ENCODE data around the gene PCSK5.

Gene PCSK5

DNA sequence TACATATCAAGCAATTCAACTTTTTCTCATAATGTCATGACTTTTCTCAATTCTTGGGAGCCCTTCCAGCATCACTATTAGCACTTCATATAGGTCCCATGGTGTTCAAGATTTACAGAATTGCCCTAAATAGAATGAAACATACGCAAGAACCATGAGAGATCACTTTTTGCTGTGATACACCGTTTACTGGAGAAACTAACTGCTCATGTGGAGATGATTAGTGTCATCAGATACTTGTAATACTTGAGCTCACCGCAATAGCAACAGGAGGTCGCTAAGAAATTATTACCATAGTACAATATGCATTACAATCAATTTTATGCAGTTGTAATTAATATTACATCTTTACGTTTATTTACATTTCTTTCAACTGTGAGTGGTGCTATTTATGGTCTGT, 4.8 kb upstream of the PCSK5 start:
- H3K79me1 ChIP-seq (replicated peaks; ENCODE audit: low read length, poor library complexity, severe bottlenecking) = no peaks in the 10 kb centered on the region
- H3K4me3 ChIP-seq (ENCODE audit: insufficient read depth in 1 of 2, low read depth in 1 of 2, low read length in 2 of 2) = no peak overlapping the region
- H4K8ac ChIP-seq (ENCODE audit: low read length) = no peak overlapping the region
- 69% methylated on average over 2 of the region's 5 CpGs for WGBS
- no peak overlapping the region for H2AFZ ChIP-seq (ENCODE audit: low read depth, low read length)
- H4K91ac ChIP-seq (ENCODE audit: low read length) = no peak overlapping the region
- no peak overlapping the region for H2BK5ac ChIP-seq (ENCODE audit: low read depth, low read length, poor library complexity, severe bottlenecking)
- H3K4me1 ChIP-seq (ENCODE audit: control insufficient read depth, insufficient read depth, low read depth, low read length) = no peaks in the 10 kb centered on the region
- H3K4me2 ChIP-seq (ENCODE audit: low read length, poor library complexity, severe bottlenecking) = no peak overlapping the region
- H3K27ac ChIP-seq (ENCODE audit: low read length, poor library complexity, severe bottlenecking) = no peak overlapping the region
- H2AK5ac ChIP-seq (ENCODE audit: low read length, severe bottlenecking) = no peak overlapping the region
- H3K4ac ChIP-seq (ENCODE audit: low read depth in 1 of 2, low read length in 2 of 2) = no peak overlapping the region
- no peaks in the 10 kb centered on the region for H3K9me3 ChIP-seq (ENCODE audit: control insufficient read depth, low read length)
- no peak overlapping the region for H2BK15ac ChIP-seq (ENCODE audit: low read depth, poor library complexity, severe bottlenecking)
- H3K36me3 ChIP-seq (ENCODE audit: control insufficient read depth in 1 of 2, insufficient read depth in 2 of 2, low read depth in 1 of 2, low read length in 2 of 2) = no peaks in the 10 kb centered on the region
- H3K14ac ChIP-seq (ENCODE audit: low read length in 2 of 2) = no peak overlapping the region
- no peak for DNase-seq
- H3K23ac ChIP-seq (ENCODE audit: low read length in 2 of 2) = no peak overlapping the region
- H2BK120ac ChIP-seq (ENCODE audit: low read depth, low read length) = no peak overlapping the region
- H3K9ac ChIP-seq (ENCODE audit: low read length) = no peak overlapping the region
- H3K18ac ChIP-seq (ENCODE audit: low read depth in 1 of 2, low read length in 2 of 2) = no peak overlapping the region
- no peak overlapping the region for H2BK12ac ChIP-seq (ENCODE audit: low read length in 2 of 2)
- no peaks in the 10 kb centered on the region for H3K27me3 ChIP-seq (ENCODE audit: control insufficient read depth in 1 of 2, insufficient read depth in 1 of 2, low read length in 2 of 2)

DNA sequence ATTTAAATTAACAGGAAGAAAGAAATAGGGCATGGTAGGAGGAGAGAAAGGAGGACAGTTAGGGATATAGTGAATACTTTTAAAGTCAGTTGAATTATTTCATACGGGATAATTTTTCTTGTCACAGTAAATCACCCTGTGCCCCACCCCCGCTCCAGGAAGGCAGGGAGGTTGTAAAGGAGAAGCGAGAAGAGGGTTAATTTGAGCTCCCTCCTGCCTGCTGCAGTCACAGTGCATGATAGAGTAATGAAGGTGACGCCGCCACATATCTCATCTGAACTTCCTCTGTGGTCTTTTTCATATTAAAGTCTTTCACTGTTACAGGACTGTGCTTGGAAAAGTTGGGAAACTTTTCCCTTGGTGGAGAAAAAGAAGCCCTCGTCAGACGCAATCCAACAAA, 896 bp upstream of the PCSK5 start:
- Histone ChIP-seq H2AK5ac (ENCODE audit: low read length, severe bottlenecking) (no peak overlapping the region), H3K27me3 (ENCODE audit: control insufficient read depth in 1 of 2, insufficient read depth in 1 of 2, low read length in 2 of 2) (peaks cover 4 to 21% of the 10 kb centered on the region in 2 experiments), H2AFZ (ENCODE audit: low read depth, low read length) (peak overlapping the region; percentile 52)

DNA sequence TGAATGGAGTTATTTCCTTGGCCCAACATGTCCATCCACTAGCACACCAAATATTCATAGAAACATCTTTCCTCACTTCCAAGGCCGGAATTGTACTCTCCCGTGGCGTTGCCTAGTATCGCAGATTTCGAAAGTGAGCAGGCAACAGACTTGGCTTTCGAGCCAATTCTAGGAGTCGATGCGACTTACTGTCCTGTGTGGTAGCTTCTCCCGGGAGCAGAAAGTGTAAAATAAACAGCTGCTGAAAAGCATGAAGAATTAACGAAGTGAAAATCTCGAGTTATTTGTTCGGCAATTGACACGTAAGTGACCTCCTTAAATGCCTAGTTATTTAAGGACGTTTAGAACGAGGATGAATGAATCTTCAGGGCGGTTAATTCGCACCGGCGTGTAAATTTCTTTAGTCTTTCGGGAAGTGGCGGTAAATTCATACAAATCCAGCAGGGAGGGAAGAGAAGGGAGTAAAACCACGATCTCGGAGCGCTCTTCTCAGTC, 449 bp upstream of the PCSK5 start:
- H4K91ac ChIP-seq (ENCODE audit: low read length) = no peak overlapping the region

More for the DNA sequence above, 896 bp upstream of the PCSK5 start:
- Histone ChIP-seq H2BK12ac (ENCODE audit: low read length in 2 of 2) (no peak overlapping the region), H3K4me3 (ENCODE audit: insufficient read depth in 1 of 2, low read depth in 1 of 2, low read length in 2 of 2) (peak overlapping the region in 1 of 2 experiments; percentile 91), H3K36me3 (ENCODE audit: control insufficient read depth in 1 of 2, insufficient read depth in 2 of 2, low read depth in 1 of 2, low read length in 2 of 2) (no peaks in the 10 kb centered on the region), H3K4me2 (ENCODE audit: low read length, poor library complexity, severe bottlenecking) (peak overlapping the region; percentile 99), H3K23ac (ENCODE audit: low read length in 2 of 2) (no peak overlapping the region), H4K8ac (ENCODE audit: low read length) (no peak overlapping the region), H3K14ac (ENCODE audit: low read length in 2 of 2) (no peak overlapping the region), H3K27ac (ENCODE audit: low read length, poor library complexity, severe bottlenecking) (peak overlapping the region; percentile 75), H3K18ac (ENCODE audit: low read depth in 1 of 2, low read length in 2 of 2) (peak overlapping the region in 1 of 2 experiments; percentile 68), H2BK5ac (ENCODE audit: low read depth, low read length, poor library complexity, severe bottlenecking) (no peak overlapping the region), H3K9ac (ENCODE audit: low read length) (peak overlapping the region; percentile 91), H3K4ac (ENCODE audit: low read depth in 1 of 2, low read length in 2 of 2) (peak overlapping the region in 1 of 2 experiments; percentile 50), H3K79me1 (replicated peaks; ENCODE audit: low read length, poor library complexity, severe bottlenecking) (peaks cover 6% of the 10 kb centered on the region), H3K4me1 (ENCODE audit: control insufficient read depth, insufficient read depth, low read depth, low read length) (peaks cover 16% of the 10 kb centered on the region), H4K91ac (ENCODE audit: low read length) (no peak overlapping the region), H2BK15ac (ENCODE audit: low read depth, poor library complexity, severe bottlenecking) (no peak overlapping the region), H3K9me3 (ENCODE audit: control insufficient read depth, low read length) (no peaks in the 10 kb centered on the region), H2BK120ac (ENCODE audit: low read depth, low read length) (no peak overlapping the region)
- no peak for DNase-seq
- WGBS = 0% methylated on average over 4 of the region's 7 CpGs

DNA sequence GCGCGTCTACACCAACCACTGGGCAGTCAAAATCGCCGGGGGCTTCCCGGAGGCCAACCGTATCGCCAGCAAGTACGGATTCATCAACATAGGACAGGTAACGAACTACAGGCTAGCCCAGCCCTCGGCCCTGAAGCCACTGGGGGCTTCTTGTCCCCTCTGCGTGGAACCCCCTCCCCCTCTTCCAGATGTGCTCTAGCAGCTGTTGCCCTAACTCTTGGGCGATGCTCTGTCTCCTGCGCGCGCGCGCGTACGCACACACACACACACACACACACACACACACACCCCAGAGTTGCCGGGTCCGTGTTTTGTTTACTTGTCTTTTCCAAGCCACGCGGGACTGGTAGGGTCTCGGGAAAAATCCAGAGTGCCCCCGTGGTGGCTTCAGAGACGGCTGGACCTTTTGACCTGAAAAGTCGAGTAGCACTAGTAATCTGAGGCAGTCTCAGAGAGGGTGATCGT, 836 bp downstream of the PCSK5 start:
- Histone ChIP-seq H3K14ac (ENCODE audit: low read length in 2 of 2) (no peak overlapping the region), H3K4me3 (ENCODE audit: insufficient read depth in 1 of 2, low read depth in 1 of 2, low read length in 2 of 2) (peak overlapping the region; percentile 74 to 91), H3K4ac (ENCODE audit: low read depth in 1 of 2, low read length in 2 of 2) (no peak overlapping the region), H3K4me1 (ENCODE audit: control insufficient read depth, insufficient read depth, low read depth, low read length) (peaks cover 16% of the 10 kb centered on the region), H3K18ac (ENCODE audit: low read depth in 1 of 2, low read length in 2 of 2) (peak overlapping the region; percentile 62 to 67), H2AK5ac (ENCODE audit: low read length, severe bottlenecking) (no peak overlapping the region), H3K23ac (ENCODE audit: low read length in 2 of 2) (no peak overlapping the region), H3K9ac (ENCODE audit: low read length) (peak overlapping the region; percentile 91), H3K36me3 (ENCODE audit: control insufficient read depth in 1 of 2, insufficient read depth in 2 of 2, low read depth in 1 of 2, low read length in 2 of 2) (no peaks in the 10 kb centered on the region), H2BK12ac (ENCODE audit: low read length in 2 of 2) (no peak overlapping the region), H2BK5ac (ENCODE audit: low read depth, low read length, poor library complexity, severe bottlenecking) (no peak overlapping the region), H2AFZ (ENCODE audit: low read depth, low read length) (peak overlapping the region; percentile 47), H3K27me3 (ENCODE audit: control insufficient read depth in 1 of 2, insufficient read depth in 1 of 2, low read length in 2 of 2) (peaks cover 4 to 21% of the 10 kb centered on the region in 2 experiments), H3K9me3 (ENCODE audit: control insufficient read depth, low read length) (no peaks in the 10 kb centered on the region), H4K8ac (ENCODE audit: low read length) (peak overlapping the region; percentile 49), H3K27ac (ENCODE audit: low read length, poor library complexity, severe bottlenecking) (no peak overlapping the region), H3K4me2 (ENCODE audit: low read length, poor library complexity, severe bottlenecking) (peak overlapping the region; percentile 99), H2BK15ac (ENCODE audit: low read depth, poor library complexity, severe bottlenecking) (no peak overlapping the region), H4K91ac (ENCODE audit: low read length) (peak overlapping the region; percentile 67), H2BK120ac (ENCODE audit: low read depth, low read length) (peak overlapping the region; percentile 19), H3K79me1 (replicated peaks; ENCODE audit: low read length, poor library complexity, severe bottlenecking) (peaks cover 6% of the 10 kb centered on the region)
- DNase-seq = peak; percentile 63
- under 1% methylated on average over 26 of the region's 28 CpGs for WGBS

More for the DNA sequence above, 449 bp upstream of the PCSK5 start:
- Histone ChIP-seq H3K27ac (ENCODE audit: low read length, poor library complexity, severe bottlenecking) (peak overlapping the region; percentile 75), H3K14ac (ENCODE audit: low read length in 2 of 2) (no peak overlapping the region), H2BK15ac (ENCODE audit: low read depth, poor library complexity, severe bottlenecking) (no peak overlapping the region), H3K18ac (ENCODE audit: low read depth in 1 of 2, low read length in 2 of 2) (peak overlapping the region in 1 of 2 experiments; percentile 80), H3K4me2 (ENCODE audit: low read length, poor library complexity, severe bottlenecking) (peak overlapping the region; percentile 99), H3K79me1 (replicated peaks; ENCODE audit: low read length, poor library complexity, severe bottlenecking) (peaks cover 6% of the 10 kb centered on the region), H3K4ac (ENCODE audit: low read depth in 1 of 2, low read length in 2 of 2) (no peak overlapping the region), H3K9me3 (ENCODE audit: control insufficient read depth, low read length) (no peaks in the 10 kb centered on the region), H3K36me3 (ENCODE audit: control insufficient read depth in 1 of 2, insufficient read depth in 2 of 2, low read depth in 1 of 2, low read length in 2 of 2) (no peaks in the 10 kb centered on the region), H3K4me3 (ENCODE audit: insufficient read depth in 1 of 2, low read depth in 1 of 2, low read length in 2 of 2) (peak overlapping the region; percentile 48 to 91), H2BK5ac (ENCODE audit: low read depth, low read length, poor library complexity, severe bottlenecking) (no peak overlapping the region), H3K4me1 (ENCODE audit: control insufficient read depth, insufficient read depth, low read depth, low read length) (peaks cover 16% of the 10 kb centered on the region), H4K8ac (ENCODE audit: low read length) (no peak overlapping the region), H2AK5ac (ENCODE audit: low read length, severe bottlenecking) (no peak overlapping the region), H3K23ac (ENCODE audit: low read length in 2 of 2) (no peak overlapping the region), H2BK12ac (ENCODE audit: low read length in 2 of 2) (peak overlapping the region in 1 of 2 experiments; percentile 46), H2BK120ac (ENCODE audit: low read depth, low read length) (no peak overlapping the region), H3K27me3 (ENCODE audit: control insufficient read depth in 1 of 2, insufficient read depth in 1 of 2, low read length in 2 of 2) (peaks cover 4 to 21% of the 10 kb centered on the region in 2 experiments), H3K9ac (ENCODE audit: low read length) (peak overlapping the region; percentile 91), H2AFZ (ENCODE audit: low read depth, low read length) (peak overlapping the region; percentile 52)
- WGBS = under 1% methylated on average over 24 of the region's 24 CpGs
- DNase-seq = peak; percentile 84
